GM12865 (cell line): Measurements from ENCODE around the gene HECW1.

Source experiments
- DNase-seq: peaks from one replicate; pipeline ENCODE4 v3.0.0; 2010; ENCODE audit warnings: low read depth
- H3K4me3 ChIP-seq: 2 replicates; pipeline ENCODE4 v1.5.1; 2011; ENCODE audit warnings: mild to moderate bottlenecking, low read depth, low read length, control low read depth
- TF ChIP-seq, protein P1 (sequence below): IDR thresholded peaks from 2 replicates; pipeline ENCODE4 v1.5.1; 2011; ENCODE audit warnings: low read length, control low read depth, low read depth, inconsistent platforms; ENCODE audit not compliant: insufficient read depth; ENCODE audit errors: missing control alignments

HECW1 gene

DNA sequence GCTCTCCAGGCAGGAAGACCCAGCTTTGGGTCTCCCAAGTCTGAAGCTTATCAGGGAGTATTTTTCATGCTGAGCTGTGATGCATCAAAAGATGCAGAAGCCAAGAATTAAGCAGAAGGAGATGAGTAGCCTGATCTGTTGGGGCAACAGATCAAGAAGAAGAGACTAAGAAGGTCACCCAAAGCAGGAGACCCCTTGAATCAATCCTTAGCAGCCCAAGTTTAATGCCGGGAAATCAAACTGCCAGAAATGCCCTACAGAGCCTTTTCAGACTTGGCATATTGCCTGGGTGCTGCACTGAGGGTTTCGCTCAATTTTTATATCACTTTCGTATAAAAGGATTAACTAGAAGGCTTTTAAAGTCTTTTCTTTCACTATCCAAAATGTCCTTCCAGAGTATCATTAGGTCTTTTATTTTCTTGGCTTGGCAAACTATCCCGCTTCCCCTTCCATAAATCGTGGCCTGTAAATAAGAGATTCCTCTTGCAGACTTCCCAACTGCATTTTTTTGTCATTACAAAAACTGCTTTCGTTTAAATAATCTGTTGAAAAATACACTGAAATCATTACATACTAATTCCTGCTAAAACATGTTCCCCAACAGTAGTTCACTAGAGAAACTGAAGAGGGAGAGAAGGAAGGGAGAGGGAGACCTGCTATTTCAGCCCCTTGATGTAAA lies 421.5 kb downstream of the HECW1 start:
- H3K4me3 ChIP-seq, result no peak overlapping the region
- DNase-seq, result no peak
- TF ChIP-seq, protein P1, sequence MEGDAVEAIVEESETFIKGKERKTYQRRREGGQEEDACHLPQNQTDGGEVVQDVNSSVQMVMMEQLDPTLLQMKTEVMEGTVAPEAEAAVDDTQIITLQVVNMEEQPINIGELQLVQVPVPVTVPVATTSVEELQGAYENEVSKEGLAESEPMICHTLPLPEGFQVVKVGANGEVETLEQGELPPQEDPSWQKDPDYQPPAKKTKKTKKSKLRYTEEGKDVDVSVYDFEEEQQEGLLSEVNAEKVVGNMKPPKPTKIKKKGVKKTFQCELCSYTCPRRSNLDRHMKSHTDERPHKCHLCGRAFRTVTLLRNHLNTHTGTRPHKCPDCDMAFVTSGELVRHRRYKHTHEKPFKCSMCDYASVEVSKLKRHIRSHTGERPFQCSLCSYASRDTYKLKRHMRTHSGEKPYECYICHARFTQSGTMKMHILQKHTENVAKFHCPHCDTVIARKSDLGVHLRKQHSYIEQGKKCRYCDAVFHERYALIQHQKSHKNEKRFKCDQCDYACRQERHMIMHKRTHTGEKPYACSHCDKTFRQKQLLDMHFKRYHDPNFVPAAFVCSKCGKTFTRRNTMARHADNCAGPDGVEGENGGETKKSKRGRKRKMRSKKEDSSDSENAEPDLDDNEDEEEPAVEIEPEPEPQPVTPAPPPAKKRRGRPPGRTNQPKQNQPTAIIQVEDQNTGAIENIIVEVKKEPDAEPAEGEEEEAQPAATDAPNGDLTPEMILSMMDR, result no peak

DNA sequence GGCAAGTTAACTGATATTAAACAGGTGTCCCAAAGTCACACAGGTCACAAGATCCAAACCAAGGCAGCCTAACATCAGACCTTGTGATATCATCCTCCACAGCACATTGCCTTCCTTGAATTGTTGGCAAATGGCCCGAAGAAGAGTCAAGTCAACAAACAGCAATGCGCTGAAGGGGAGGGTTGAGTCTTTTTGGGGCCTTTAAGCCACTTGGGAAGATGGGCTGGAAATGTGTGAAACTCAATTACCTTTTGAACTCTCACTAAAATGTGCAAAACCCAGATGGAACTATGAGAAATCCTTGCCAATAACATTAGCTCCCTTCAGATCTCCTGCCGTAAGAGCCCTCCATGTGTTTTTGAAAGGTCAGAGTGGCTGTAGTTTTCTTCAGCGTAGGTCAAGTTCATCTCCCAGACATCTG lies 422.6 kb downstream of the HECW1 start:
- H3K4me3 ChIP-seq, result no peak overlapping the region
- TF ChIP-seq, protein P1, result no peak
- DNase-seq, result no peak

DNA sequence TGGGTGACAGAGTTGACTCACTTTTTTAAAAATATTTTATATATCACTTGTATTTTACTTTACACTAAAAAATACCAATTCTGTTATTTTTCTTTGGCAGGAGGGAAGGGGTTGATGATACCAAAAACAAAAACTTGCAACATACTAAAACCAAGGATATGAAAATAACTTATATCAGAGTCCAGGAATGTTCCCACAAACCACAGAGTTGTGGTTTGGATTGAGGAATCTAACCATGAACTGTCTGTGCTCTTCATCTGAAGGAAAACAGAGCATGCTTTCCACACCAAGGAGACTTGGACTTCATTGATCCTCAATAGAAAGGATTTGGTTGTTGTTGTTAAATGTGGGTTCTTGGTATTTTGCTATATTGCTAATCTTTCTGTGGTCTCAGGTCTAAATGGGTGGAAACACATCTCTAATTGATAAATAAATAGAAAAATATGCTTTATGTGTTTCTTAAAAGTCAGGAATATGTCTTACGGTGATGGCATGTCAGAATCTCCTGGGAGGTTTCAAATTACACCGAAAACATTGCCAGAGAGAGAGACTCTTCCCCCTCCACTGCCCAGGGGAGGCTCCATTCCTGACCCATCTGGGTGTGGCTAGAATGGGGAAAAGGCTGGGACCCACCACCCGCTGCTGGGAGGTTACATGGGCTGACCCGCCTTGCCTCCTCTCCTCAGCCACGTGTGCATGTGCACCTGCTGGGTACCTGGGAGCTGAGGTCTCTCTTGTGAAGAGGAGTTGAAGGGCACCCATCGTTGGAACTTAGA lies 423.6 kb downstream of the HECW1 start:
- no peak for DNase-seq
- TF ChIP-seq, protein P1, result no peak
- no peak overlapping the region for H3K4me3 ChIP-seq

DNA sequence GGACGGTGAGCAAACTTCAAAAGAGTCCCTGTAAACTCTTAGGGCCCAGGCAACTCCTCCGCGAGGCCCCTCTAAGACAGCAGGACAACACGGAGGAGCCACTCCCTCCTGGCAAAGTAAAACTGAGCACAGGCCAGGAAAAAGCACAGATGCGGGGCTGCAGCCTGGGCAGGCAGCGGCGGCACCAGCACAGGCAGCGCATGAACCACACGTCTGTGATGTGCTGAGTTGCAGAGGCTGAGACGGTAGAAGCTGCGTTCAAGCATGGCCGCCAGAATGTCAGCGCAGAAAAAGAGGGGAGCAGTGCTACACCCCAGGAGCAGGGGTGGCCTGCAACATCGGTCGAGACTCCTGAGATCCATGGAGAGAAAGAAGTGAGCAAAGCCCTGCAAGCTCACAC lies 424.3 kb downstream of the HECW1 start:
- TF ChIP-seq, protein P1, result no peak
- no peak overlapping the region for H3K4me3 ChIP-seq
- DNase-seq, result no peak

DNA sequence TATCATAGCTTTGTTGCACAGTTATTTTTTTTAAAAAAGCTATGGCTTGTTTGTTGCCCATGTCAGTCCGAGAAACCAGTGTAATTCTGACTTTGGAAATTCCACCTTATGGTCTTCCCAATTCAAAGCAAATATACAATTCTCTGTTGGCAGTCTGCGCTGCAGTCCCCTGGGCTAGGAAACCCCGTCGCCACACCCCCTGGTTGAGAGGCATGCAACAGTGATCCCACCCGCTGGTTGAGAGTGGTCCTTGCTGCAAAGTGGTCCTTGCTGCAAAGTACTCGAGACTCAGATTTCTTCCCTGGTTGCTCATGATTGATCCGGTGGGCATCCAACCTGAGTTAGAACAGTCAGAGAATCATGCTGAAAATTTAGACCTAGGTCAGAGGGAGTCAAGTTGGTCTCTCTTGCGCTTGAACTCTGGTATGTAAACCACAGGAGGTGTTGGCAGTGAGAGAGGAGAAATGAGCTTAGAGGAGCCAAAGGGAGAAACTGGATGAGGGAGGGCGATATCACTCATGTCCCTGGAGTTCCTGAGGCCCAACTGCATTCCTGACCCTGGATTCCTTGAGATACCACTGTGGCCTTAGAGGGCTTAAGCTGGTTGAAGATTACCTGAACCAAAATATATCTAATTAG lies 425.4 kb downstream of the HECW1 start:
- TF ChIP-seq, protein P1, result no peak
- H3K4me3 ChIP-seq, result no peak overlapping the region
- DNase-seq, result no peak

DNA sequence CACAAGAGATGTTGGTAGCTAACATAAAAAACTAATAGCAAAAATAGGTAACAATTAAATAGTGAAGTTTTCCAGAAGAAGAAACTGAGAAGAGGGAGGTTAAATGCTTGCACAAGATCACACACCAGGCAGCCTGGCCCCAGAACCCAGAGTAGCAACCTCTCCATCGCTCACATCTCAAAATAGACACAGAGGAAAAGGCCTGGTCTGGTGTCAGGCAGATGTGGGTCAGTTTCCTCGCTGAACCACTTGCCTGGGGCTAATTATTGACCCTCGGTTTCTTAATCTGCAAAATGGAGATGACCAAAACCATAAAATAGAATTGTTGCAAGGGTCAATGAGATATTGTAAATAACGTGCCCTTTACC lies 425.9 kb downstream of the HECW1 start:
- TF ChIP-seq, protein P1, result no peak

More for the DNA sequence above, 425.9 kb downstream of the HECW1 start:
- H3K4me3 ChIP-seq, result no peak overlapping the region
- DNase-seq, result no peak
